Left cardiac atrium (tissue), 4 donors: ENCODE data around the gene DIDO1. TPM values are rescaled to one million over a fixed set of nuclear protein-coding genes. Genes with fewer than 3 reads are reported as not detected.

Source experiments
- ATAC-seq, 2 donors: fragments of 200-7000 bp; cut with Tn5 transposase; one replicate each; pipeline ENCODE4 v1.9.1; 2020; ENCODE audit warnings: mild to moderate bottlenecking in 2 of 2, moderate library complexity in 2 of 2
- DNase-seq: peaks from one replicate; pipeline ENCODE4 v3.0.0-alpha.2; 2020
- intact Hi-C, 2 donors: fragments of 100-400 bp; cut with DNase I; formaldehyde crosslinking; loops; one replicate each; pipeline versions ENCODE4 v1.14.1 to v1.15.1; 2022 to 2023
- total RNA-seq, 2 donors: library from RNA; stranded (reverse); fragmentation: NEBNext Ultra II Directional; extraction: Animal tissue kit (Norgen Biotek cat#: 25700); gene quantifications; one replicate each; pipeline ENCODE4 v1.2.1, GENCODE V29; 2021
- donor health status: DM: no; HTN: yes; CAD: no.
- donor health status: DM: no; HTN: yes; CAD: no; lungs with severe emphysema.
- donor health status: DM: yes; HTN: yes; CAD: no.
- donor health status: Dilated cardiomyopathy.

Gene DIDO1
- total RNA-seq, 2 donors from 2014 or later: 33.8 to 39.1 TPM

- no peak for ATAC-seq
- DNase-seq: no peak
- intact Hi-C loops: no loop called here
Measured at GRCh38 chr20:62887860-62888239, 38.5 kb downstream of the DIDO1 start.

- intact Hi-C loops: no loop called here
- DNase-seq: peak; percentile 67
- peak; percentile 58 to 61 for ATAC-seq
Measured at GRCh38 chr20:62887152-62887859, 39.0 kb downstream of the DIDO1 start.

GRCh38 chr20:62886709-62887058 lies 39.6 kb downstream of the DIDO1 start:
- no peak for DNase-seq
- intact Hi-C loops: no loop called here
- no peak for ATAC-seq

GRCh38 chr20:62885896-62886708 lies 40.2 kb downstream of the DIDO1 start:
- ATAC-seq (no peak), DNase-seq (no peak)
- intact Hi-C loops: no loop called here

- ATAC-seq (no peak), DNase-seq (no peak)
- intact Hi-C loops: no loop called here
Measured at GRCh38 chr20:62885046-62885895, 41.0 kb downstream of the DIDO1 start.

GRCh38 chr20:62884556-62884955 lies 41.7 kb downstream of the DIDO1 start:
- ATAC-seq: no peak
- no peak for DNase-seq
- intact Hi-C loops: no loop called here

- DNase-seq (no peak), ATAC-seq (no peak)
- intact Hi-C loops: no loop called here
Measured at GRCh38 chr20:62882426-62882825, 43.9 kb downstream of the DIDO1 start.

GRCh38 chr20:62881662-62882395 lies 44.5 kb downstream of the DIDO1 start:
- intact Hi-C loops: no loop called here
- ATAC-seq (no peak), DNase-seq (no peak)

GRCh38 chr20:62880935-62881661 lies 45.2 kb downstream of the DIDO1 start:
- intact Hi-C loops: no loop called here
- no peak for DNase-seq
- ATAC-seq: no peak

GRCh38 chr20:62880147-62880934 lies 46.0 kb downstream of the DIDO1 start:
- no peak for DNase-seq
- intact Hi-C loops: no loop called here
- ATAC-seq: no peak

GRCh38 chr20:62879275-62880146 lies 46.8 kb downstream of the DIDO1 start:
- intact Hi-C loops: no loop called here
- ATAC-seq (no peak), DNase-seq (peak; percentile 20)

GRCh38 chr20:62878244-62879038 lies 47.9 kb downstream of the DIDO1 start:
- intact Hi-C loops: no loop called here
- no peak for DNase-seq
- no peak for ATAC-seq

GRCh38 chr20:62876902-62877816 lies 49.1 kb downstream of the DIDO1 start:
- ATAC-seq (peak; percentile 91 to 95), DNase-seq (peak; percentile 91)
- intact Hi-C loops: no loop called here

GRCh38 chr20:62876501-62876901 lies 49.8 kb downstream of the DIDO1 start:
- no peak for DNase-seq
- ATAC-seq: peak; percentile 1 to 3
- intact Hi-C loops: no loop called here
